HUES64 (cell line): ENCODE measurements around the gene CFAP299.

Experiments used
- H3K27ac ChIP-seq: 2 replicates; pipeline ENCODE4 v1.7.0; 2013; ENCODE audit warnings: low read depth, low read length, inconsistent platforms
- H3K27me3 ChIP-seq: 2 replicates; pipeline ENCODE4 v1.6.1; 2013; ENCODE audit warnings: mild to moderate bottlenecking, low read length; ENCODE audit not compliant: insufficient read depth
- H3K36me3 ChIP-seq: 2 replicates; pipeline ENCODE4 v1.6.1; 2013; ENCODE audit warnings: mild to moderate bottlenecking, low read length; ENCODE audit not compliant: insufficient read depth
- H3K4me1 ChIP-seq: 2 replicates; pipeline ENCODE4 v1.6.1; 2013; ENCODE audit warnings: mild to moderate bottlenecking, low read length, moderate library complexity; ENCODE audit not compliant: insufficient read depth
- H3K4me3 ChIP-seq: 2 replicates; pipeline ENCODE4 v1.5.1; 2013; ENCODE audit warnings: mild to moderate bottlenecking, low read length, moderate library complexity
- H3K9ac ChIP-seq: 2 replicates; pipeline ENCODE4 v1.6.1; 2013; ENCODE audit warnings: mild to moderate bottlenecking, low read depth, low read length
- H3K9me3 ChIP-seq: 2 replicates; pipeline ENCODE4 v1.6.1; 2013; ENCODE audit warnings: low read depth, low read length; ENCODE audit not compliant: insufficient read depth
- WGBS: fragments of 150-250, 120-280 bp; methylation state at CpG from one replicate; pipeline ENCODE4 v1.1.7; 2013; ENCODE audit warnings: missing lambda C conversion rate; 5-methylcytosine and 5-hydroxymethylcytosine counted together

Gene CFAP299

GRCh38 chr4:80362578-80363181, 27.1 kb downstream of the CFAP299 start:
- Histone ChIP-seq H3K9ac (no peak overlapping the region), H3K36me3 (no peaks in the 10 kb centered on the region), H3K27me3 (peaks cover 5% of the 10 kb centered on the region; the same call in 1 of the 2 replicates), H3K4me1 (peaks cover 10% of the 10 kb centered on the region; the same call in 1 of the 2 replicates), H3K4me3 (no peak overlapping the region), H3K9me3 (no peaks in the 10 kb centered on the region), H3K27ac (no peak overlapping the region)
- WGBS, result 14% methylated on average over 4 of the region's 4 CpGs

DNA sequence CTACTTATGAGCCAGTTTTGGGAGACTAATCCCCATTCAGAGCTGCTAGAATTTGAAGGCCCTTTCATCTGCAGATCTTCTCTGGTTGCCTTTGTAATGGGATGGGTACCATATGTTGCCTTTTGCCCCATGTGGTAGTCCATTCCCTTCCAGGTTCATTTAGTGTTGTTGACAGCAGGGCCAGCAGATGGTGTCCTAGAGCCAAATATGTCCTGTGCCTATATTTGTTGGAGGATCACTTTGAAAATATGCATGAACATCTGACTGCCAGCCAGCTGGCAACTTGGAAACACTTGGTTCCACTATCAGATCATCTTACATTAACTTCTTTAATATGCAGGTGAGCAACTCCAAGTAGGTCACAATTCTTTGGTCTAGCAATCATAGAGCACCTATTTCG, 30.4 kb downstream of the CFAP299 start:
- Histone ChIP-seq H3K27ac (no peak overlapping the region), H3K4me3 (no peak overlapping the region), H3K9ac (no peak overlapping the region), H3K4me1 (peaks cover 3% of the 10 kb centered on the region; the same call in 1 of the 2 replicates), H3K9me3 (peaks cover 5% of the 10 kb centered on the region), H3K36me3 (no peaks in the 10 kb centered on the region), H3K27me3 (no peaks in the 10 kb centered on the region)
- 93% methylated on average over 1 of the region's 1 CpG for whole genome bisulfite sequencing

DNA sequence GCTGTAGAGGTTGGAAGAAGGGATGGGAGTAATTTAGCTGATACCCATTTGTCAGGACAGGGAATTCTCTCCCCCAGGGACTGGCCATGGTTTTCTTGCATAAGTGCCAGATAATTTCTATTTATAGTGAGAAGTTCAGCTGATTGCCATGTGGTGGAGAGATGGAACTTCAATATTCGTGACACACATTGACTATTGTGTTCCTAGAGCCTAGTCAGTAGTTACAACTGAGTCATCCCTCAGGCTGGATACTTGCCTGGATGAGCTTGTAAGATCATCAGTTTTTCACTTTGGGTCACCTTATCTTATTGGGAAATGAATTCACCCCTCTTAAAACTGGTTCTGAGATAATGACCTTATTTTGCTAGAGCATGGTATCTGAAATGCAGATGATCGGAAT, 32.2 kb downstream of the CFAP299 start:
- Histone ChIP-seq H3K4me1 (no peaks in the 10 kb centered on the region), H3K27me3 (no peaks in the 10 kb centered on the region), H3K4me3 (no peak overlapping the region), H3K9ac (no peak overlapping the region), H3K27ac (no peak overlapping the region), H3K9me3 (peaks cover 20% of the 10 kb centered on the region), H3K36me3 (no peaks in the 10 kb centered on the region)
- 92% methylated on average over 2 of the region's 2 CpGs for WGBS

GRCh38 chr4:80370635-80371034, 35.1 kb downstream of the CFAP299 start:
- WGBS, result 92% methylated on average over 3 of the region's 3 CpGs
- peaks cover 23% of the 10 kb centered on the region for H3K9me3 ChIP-seq
- H3K36me3 ChIP-seq, result no peaks in the 10 kb centered on the region
- H3K27me3 ChIP-seq, result no peaks in the 10 kb centered on the region
- no peak overlapping the region for H3K27ac ChIP-seq
- H3K9ac ChIP-seq, result no peak overlapping the region
- no peak overlapping the region for H3K4me3 ChIP-seq
- no peaks in the 10 kb centered on the region for H3K4me1 ChIP-seq

GRCh38 chr4:80371046-80371445, 35.5 kb downstream of the CFAP299 start:
- Histone ChIP-seq H3K27ac (no peak overlapping the region), H3K36me3 (no peaks in the 10 kb centered on the region), H3K9me3 (peaks cover 23% of the 10 kb centered on the region), H3K4me3 (no peak overlapping the region), H3K4me1 (no peaks in the 10 kb centered on the region), H3K27me3 (no peaks in the 10 kb centered on the region), H3K9ac (no peak overlapping the region)
- WGBS, result 87% methylated on average over 2 of the region's 2 CpGs

GRCh38 chr4:80374180-80374579, 38.6 kb downstream of the CFAP299 start:
- Histone ChIP-seq H3K36me3 (no peaks in the 10 kb centered on the region), H3K9ac (no peak overlapping the region), H3K9me3 (peaks cover 23% of the 10 kb centered on the region), H3K4me3 (no peak overlapping the region), H3K27ac (no peak overlapping the region), H3K27me3 (no peaks in the 10 kb centered on the region), H3K4me1 (no peaks in the 10 kb centered on the region)

- 89% methylated on average over 3 of the region's 3 CpGs for WGBS
- Histone ChIP-seq H3K36me3 (no peaks in the 10 kb centered on the region), H3K27ac (no peak overlapping the region), H3K4me3 (no peak overlapping the region), H3K9ac (no peak overlapping the region), H3K27me3 (no peaks in the 10 kb centered on the region), H3K9me3 (no peaks in the 10 kb centered on the region), H3K4me1 (no peaks in the 10 kb centered on the region)
These were observed 46.7 kb downstream of the CFAP299 start for GRCh38 chr4:80382090-80382832.

DNA sequence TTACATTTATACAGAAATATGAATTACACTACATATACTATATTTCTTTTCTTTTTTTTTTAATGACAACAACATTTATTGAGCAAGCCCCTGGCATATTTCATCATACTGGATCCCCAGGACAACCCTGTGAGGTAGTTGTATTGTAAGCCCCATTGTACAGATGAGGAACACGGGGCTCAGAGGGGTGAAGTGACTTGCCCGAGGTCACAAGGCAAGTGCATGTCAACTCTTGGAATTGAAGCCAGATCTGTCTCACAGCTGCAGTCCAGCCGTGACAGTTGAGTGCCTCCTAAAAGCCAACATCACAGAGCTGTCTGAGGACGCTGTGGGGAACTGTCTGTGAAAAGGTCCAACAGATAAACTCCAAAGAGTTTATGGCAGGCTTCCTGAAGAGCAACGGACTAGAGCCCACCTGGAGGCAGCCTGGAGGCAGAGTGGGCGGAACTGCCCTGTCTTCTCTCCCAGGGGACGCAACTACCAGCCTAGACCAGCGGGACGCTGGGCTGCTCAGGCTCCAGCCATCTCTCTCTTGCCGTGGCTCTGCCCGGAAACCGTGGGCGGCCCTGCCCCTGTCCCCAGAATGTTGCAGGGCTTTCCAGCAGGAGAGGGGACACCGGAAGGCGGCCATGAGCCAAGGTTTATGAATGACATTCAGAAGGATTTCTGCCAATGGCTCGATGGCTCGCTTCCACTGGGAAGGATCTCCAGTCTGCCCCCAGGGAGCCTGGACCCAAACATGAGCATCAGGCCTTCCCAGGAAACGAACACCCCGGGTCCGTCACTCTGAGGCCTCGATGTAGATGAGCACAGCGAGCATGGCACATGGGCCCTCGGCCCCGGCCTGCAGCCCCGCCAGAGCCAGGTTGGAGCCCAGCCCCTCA, 50.1 kb downstream of the CFAP299 start:
- Histone ChIP-seq H3K4me1 (no peaks in the 10 kb centered on the region), H3K9ac (no peak overlapping the region), H3K36me3 (no peaks in the 10 kb centered on the region), H3K9me3 (no peaks in the 10 kb centered on the region), H3K27ac (no peak overlapping the region), H3K4me3 (no peak overlapping the region), H3K27me3 (no peaks in the 10 kb centered on the region)
- 96% methylated on average over 25 of the region's 25 CpGs for WGBS

DNA sequence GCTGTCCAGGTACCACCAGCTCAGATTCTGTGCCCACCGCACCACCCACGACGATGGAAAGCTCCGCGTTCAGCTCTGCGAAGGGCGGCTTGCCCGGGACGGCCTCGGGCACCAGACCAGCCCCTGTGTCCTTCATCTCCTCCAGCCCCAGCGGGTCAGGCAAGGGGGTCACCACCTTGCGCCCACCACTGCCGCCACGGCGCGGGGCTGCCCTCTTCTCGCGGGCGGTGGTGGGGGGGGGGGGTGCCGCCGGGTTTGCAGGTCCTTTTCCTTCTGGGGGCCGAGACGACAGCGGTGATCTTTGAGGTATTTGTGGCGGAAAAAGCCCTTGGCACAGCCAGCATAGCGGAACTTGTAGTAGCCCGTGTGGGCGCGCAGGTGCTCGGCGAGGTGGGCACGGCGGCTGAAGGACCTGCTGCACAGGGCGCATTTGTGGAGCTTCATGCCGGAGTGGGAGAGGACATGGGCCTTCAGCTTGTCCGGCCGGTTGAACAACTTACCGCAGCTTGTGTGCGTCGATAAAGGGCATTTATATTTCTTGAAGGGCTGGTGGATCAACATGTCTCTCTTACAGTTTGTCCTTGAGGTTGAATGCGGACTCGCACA, 50.9 kb downstream of the CFAP299 start:
- H3K36me3 ChIP-seq, result no peaks in the 10 kb centered on the region
- no peak overlapping the region for H3K9ac ChIP-seq
- H3K27ac ChIP-seq, result no peak overlapping the region
- H3K27me3 ChIP-seq, result no peaks in the 10 kb centered on the region
- no peaks in the 10 kb centered on the region for H3K4me1 ChIP-seq
- H3K4me3 ChIP-seq, result no peak overlapping the region
- no peaks in the 10 kb centered on the region for H3K9me3 ChIP-seq
- 97% methylated on average over 42 of the region's 42 CpGs for WGBS

- no peak overlapping the region for H3K4me3 ChIP-seq
- H3K9me3 ChIP-seq, result no peaks in the 10 kb centered on the region
- WGBS, result 91% methylated on average over 11 of the region's 11 CpGs
- H3K27ac ChIP-seq, result no peak overlapping the region
- no peaks in the 10 kb centered on the region for H3K4me1 ChIP-seq
- H3K9ac ChIP-seq, result no peak overlapping the region
- H3K36me3 ChIP-seq, result no peaks in the 10 kb centered on the region
- H3K27me3 ChIP-seq, result no peaks in the 10 kb centered on the region
These were observed 52.1 kb downstream of the CFAP299 start for GRCh38 chr4:80387390-80388283.
